ENCODE results near the gene ANKRD24. TPM values are rescaled to one million over a fixed set of nuclear protein-coding genes. Genes with fewer than 3 reads are reported as not detected.
"Not testable (repeated sequence)": the region's sequence is repeated elsewhere in the genome, so short reads cannot be mapped to it uniquely, and the experiment has no call there.

Gene ANKRD24
- total RNA-seq, 1 experiment from 2014 or later: 0.76 TPM

- CTCF ChIA-PET: no interaction called here
- Mint-ChIP-seq H3K27me3 (ENCODE audit: unreplicated experiment) (no peaks in the 10 kb centered on the region), H3K9me3 (ENCODE audit: low read depth, unreplicated experiment) (no peaks in the 10 kb centered on the region), H3K36me3 (ENCODE audit: insufficient read depth, unreplicated experiment) (peaks cover 24% of the 10 kb centered on the region), H3K4me1 (ENCODE audit: low read depth, unreplicated experiment) (no peaks in the 10 kb centered on the region), H3K27ac (ENCODE audit: unreplicated experiment) (no peak overlapping the region), H3K4me3 (ENCODE audit: low read depth, unreplicated experiment) (no peak overlapping the region)
- TF ChIP-seq, protein P1, sequence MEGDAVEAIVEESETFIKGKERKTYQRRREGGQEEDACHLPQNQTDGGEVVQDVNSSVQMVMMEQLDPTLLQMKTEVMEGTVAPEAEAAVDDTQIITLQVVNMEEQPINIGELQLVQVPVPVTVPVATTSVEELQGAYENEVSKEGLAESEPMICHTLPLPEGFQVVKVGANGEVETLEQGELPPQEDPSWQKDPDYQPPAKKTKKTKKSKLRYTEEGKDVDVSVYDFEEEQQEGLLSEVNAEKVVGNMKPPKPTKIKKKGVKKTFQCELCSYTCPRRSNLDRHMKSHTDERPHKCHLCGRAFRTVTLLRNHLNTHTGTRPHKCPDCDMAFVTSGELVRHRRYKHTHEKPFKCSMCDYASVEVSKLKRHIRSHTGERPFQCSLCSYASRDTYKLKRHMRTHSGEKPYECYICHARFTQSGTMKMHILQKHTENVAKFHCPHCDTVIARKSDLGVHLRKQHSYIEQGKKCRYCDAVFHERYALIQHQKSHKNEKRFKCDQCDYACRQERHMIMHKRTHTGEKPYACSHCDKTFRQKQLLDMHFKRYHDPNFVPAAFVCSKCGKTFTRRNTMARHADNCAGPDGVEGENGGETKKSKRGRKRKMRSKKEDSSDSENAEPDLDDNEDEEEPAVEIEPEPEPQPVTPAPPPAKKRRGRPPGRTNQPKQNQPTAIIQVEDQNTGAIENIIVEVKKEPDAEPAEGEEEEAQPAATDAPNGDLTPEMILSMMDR (IDR thresholded peaks at IDR 0.05; ENCODE audit: unreplicated experiment): no peak
- intact Hi-C loops (cut with micrococcal nuclease; ENCODE audit: unreplicated experiment): no loop called here
- no TSS peak for BruUV-seq (replicated peaks)
- no peak for DNase-seq
Observed at GRCh38 chr19:4268816-4269430, 86.4 kb downstream of the ANKRD24 start.

DNA sequence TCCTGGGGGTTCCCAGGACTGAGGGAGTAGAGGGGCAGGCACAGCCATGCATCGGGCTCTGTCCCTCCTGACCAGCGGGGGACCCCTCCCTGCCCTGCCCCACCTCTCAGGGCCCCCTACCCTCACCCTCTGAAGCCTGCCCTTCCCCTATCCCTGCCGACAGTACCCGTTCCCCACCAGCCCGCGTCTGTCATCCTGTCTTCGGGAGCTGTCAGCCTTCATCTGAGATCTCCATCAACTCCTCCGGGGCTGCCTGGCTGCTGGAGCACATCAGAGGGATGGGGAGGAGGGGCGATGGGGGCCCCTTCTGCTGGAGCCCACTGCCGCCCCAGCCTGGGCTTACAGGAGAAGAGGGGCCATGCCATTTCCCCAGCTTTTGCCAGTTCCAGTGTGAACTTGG is 90.4 kb downstream of the ANKRD24 start:
- BruUV-seq (replicated peaks): no TSS peak
- CTCF ChIA-PET: no interaction called here
- Mint-ChIP-seq H3K27ac (ENCODE audit: unreplicated experiment) (no peak overlapping the region), H3K36me3 (ENCODE audit: insufficient read depth, unreplicated experiment) (peaks cover 8% of the 10 kb centered on the region), H3K4me1 (ENCODE audit: low read depth, unreplicated experiment) (no peaks in the 10 kb centered on the region), H3K27me3 (ENCODE audit: unreplicated experiment) (no peaks in the 10 kb centered on the region), H3K9me3 (ENCODE audit: low read depth, unreplicated experiment) (no peaks in the 10 kb centered on the region), H3K4me3 (ENCODE audit: low read depth, unreplicated experiment) (no peak overlapping the region)
- no peak for DNase-seq
- TF ChIP-seq, protein P1 (IDR thresholded peaks at IDR 0.05; ENCODE audit: unreplicated experiment): no peak
- intact Hi-C loops (cut with micrococcal nuclease; ENCODE audit: unreplicated experiment): no loop called here

DNA sequence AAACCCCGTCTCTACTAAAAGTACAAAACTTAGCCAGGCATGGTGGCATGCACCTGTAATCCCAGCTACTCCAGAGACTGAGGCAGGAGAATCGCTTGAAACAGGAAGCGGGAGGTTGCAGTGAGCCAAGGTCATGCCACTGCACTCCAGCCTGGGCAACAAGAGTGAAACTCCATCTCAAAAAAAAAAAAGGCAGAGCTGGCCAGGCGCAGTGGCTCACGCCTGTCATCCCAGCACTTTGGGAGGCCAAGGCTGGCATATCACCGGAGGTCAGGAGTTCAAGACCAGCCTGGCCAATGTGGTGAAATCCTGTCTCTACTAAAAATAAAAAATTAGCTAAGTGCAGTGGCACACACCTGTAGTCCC is 91.8 kb downstream of the ANKRD24 start:
- intact Hi-C loops (cut with micrococcal nuclease; ENCODE audit: unreplicated experiment); H3K4me3 Mint-ChIP-seq (ENCODE audit: low read depth, unreplicated experiment); DNase-seq; H3K4me1 Mint-ChIP-seq (ENCODE audit: low read depth, unreplicated experiment); H3K27ac Mint-ChIP-seq (ENCODE audit: unreplicated experiment); CTCF ChIA-PET; H3K9me3 Mint-ChIP-seq (ENCODE audit: low read depth, unreplicated experiment); BruUV-seq (replicated peaks); H3K36me3 Mint-ChIP-seq (ENCODE audit: insufficient read depth, unreplicated experiment): not testable (repeated sequence)
- H3K27me3 Mint-ChIP-seq (ENCODE audit: unreplicated experiment): peaks cover 13% of the 10 kb centered on the region

Other genes with a start within 250 kb of the ANKRD24 start
- gene NMRK2, start 249.6 kb upstream of the ANKRD24 start, total RNA-seq (2022): not detected in 2 replicates
- gene DAPK3, start 211.6 kb upstream of the ANKRD24 start, total RNA-seq (2022): 46.3 and 50.9 TPM in 2 replicates
- gene EEF2, start 197.2 kb upstream of the ANKRD24 start, total RNA-seq (2022): 1,011 and 1,166 TPM in 2 replicates
- 29.3 and 35.7 TPM in 2 replicates for gene PIAS4, start 175.0 kb upstream of the ANKRD24 start, total RNA-seq (2022)
- 38.0 and 44.7 TPM in 2 replicates for gene ZBTB7A, start 115.8 kb upstream of the ANKRD24 start, total RNA-seq (2022)
- 113 and 114 TPM in 2 replicates for gene MAP2K2, start 58.6 kb upstream of the ANKRD24 start, total RNA-seq (2022)
- 0.14 and 0.44 TPM in 2 replicates for gene CREB3L3, start 29.1 kb upstream of the ANKRD24 start, total RNA-seq (2022)
- gene SIRT6, start 126 bp upstream of the ANKRD24 start, total RNA-seq (2022): 22.9 and 26.6 TPM in 2 replicates
- 1.2 and 1.6 TPM in 2 replicates for gene EBI3, start 46.8 kb downstream of the ANKRD24 start, total RNA-seq (2022)
- gene YJU2, start 64.4 kb downstream of the ANKRD24 start, total RNA-seq (2022): 7.8 and 10.4 TPM in 2 replicates
- gene SHD, start 96.6 kb downstream of the ANKRD24 start, total RNA-seq (2022): not detected in 2 replicates
- not detected in 2 replicates for gene TMIGD2, start 119.7 kb downstream of the ANKRD24 start, total RNA-seq (2022)
- gene FSD1, start 121.9 kb downstream of the ANKRD24 start, total RNA-seq (2022): 1.2 and 1.9 TPM in 2 replicates
- gene STAP2, start 156.1 kb downstream of the ANKRD24 start, total RNA-seq (2022): 28.7 and 30.5 TPM in 2 replicates
- 15.3 and 21.1 TPM in 2 replicates for gene MPND, start 160.9 kb downstream of the ANKRD24 start, total RNA-seq (2022)
- gene SH3GL1, start 217.9 kb downstream of the ANKRD24 start, total RNA-seq (2022): 40.7 and 42.0 TPM in 2 replicates
- gene CHAF1A, start 220.0 kb downstream of the ANKRD24 start, total RNA-seq (2022): 37.2 and 43.3 TPM in 2 replicates